ENCODE measurements around the gene C5orf47. TPM values are rescaled to one million over a fixed set of nuclear protein-coding genes. Genes with fewer than 3 reads are reported as not detected.

Gene C5orf47
- total RNA-seq, 1 experiment from 2014 or later: not detected

GRCh38 chr5:173969167-173970049 is 19.6 kb upstream of the C5orf47 start:
- ATAC-seq (no peak), DNase-seq (ENCODE audit: low read depth, low spot score) (no peak)
- H3K4me2 ChIP-seq (ENCODE audit: low read length): no peak overlapping the region
- no TSS peak for BruUV-seq (replicated peaks)
- intact Hi-C loops (cut with micrococcal nuclease): loop anchor here (5.0 to 10.0 kb wide), 2 partner anchors 205 to 677 kb away; no protein-coding TSS in a partner anchor
- ChIA-PET CTCF (interaction anchor here (1.3 kb wide), 1 partner anchor 44 kb away, joined by 3 read pairs; no protein-coding TSS in a partner anchor), RAD21 (ENCODE audit: low non-redundant PET in 1 of 2, low total read pairs in 2 of 2, uncharacterized antibody in 2 of 2, unreplicated experiment in 2 of 2) (no interaction called here), POLR2A (no interaction called here)
- no peak overlapping the region for H3K4me3 ChIP-seq (replicated peaks in 1 of 2; ENCODE audit: low read depth in 1 of 2, low read length in 2 of 2)
- peaks cover 0 to 9% of the 10 kb centered on the region in 2 experiments; a peak in 2 of 4 replicates for H3K4me1 ChIP-seq (ENCODE audit: control insufficient read depth in 1 of 2, insufficient read depth in 2 of 2, low read length in 2 of 2)
- no peaks in the 10 kb centered on the region for H3K79me2 ChIP-seq (ENCODE audit: insufficient read depth, low read length)
- no peak overlapping the region for H2AFZ ChIP-seq (ENCODE audit: low read depth, low read length, poor library complexity, severe bottlenecking)
- no peaks in the 10 kb centered on the region for H4K20me1 ChIP-seq (ENCODE audit: insufficient read depth)
- no peak overlapping the region for H3K27ac ChIP-seq (ENCODE audit: low read depth, low read length)
- no peaks in the 10 kb centered on the region for H3K27me3 ChIP-seq (ENCODE audit: insufficient read depth, low read length)
- H3K9me2 ChIP-seq (ENCODE audit: insufficient read depth): no peaks in the 10 kb centered on the region
- no peak overlapping the region for H3K9ac ChIP-seq (ENCODE audit: low read length)
- H3K9me3 ChIP-seq (ENCODE audit: control insufficient read depth in 1 of 2, insufficient read depth in 1 of 2, low read depth in 1 of 2, low read length in 2 of 2): no peaks in the 10 kb centered on the region
- no peaks in the 10 kb centered on the region for H3K36me3 ChIP-seq (ENCODE audit: control insufficient read depth in 1 of 2, insufficient read depth in 2 of 2, low read length in 2 of 2)
- TF ChIP-seq ZBTB33 (IDR thresholded peaks at IDR 0.05; ENCODE audit: extremely low read depth, insufficient replicate concordance, low read length) (no peak), YY1 (IDR thresholded peaks at IDR 0.05; ENCODE audit: extremely low read depth, insufficient replicate concordance, low read depth, low read length) (no peak), POLR2AphosphoS5 (IDR thresholded peaks at IDR 0.05; ENCODE audit: low read depth, low read length) (no peak), FOSL1 (IDR thresholded peaks at IDR 0.05; ENCODE audit: low read depth) (no peak), EGR1 (IDR thresholded peaks at IDR 0.05; ENCODE audit: low read depth) (no peak), ZNF274 (IDR thresholded peaks at IDR 0.05; ENCODE audit: low read depth, low read length) (no peak), ELF1 (IDR thresholded peaks at IDR 0.05; ENCODE audit: borderline replicate concordance, low read depth) (no peak), SIN3A (IDR thresholded peaks at IDR 0.05; ENCODE audit: low read depth) (no peak), ZFX (IDR thresholded peaks at IDR 0.05) (no peak), CTCF (IDR thresholded peaks at IDR 0.05 in 2 of 3, conservative IDR thresholded peaks at IDR 0.05 in 1 of 3; ENCODE audit: borderline replicate concordance in 1 of 3, insufficient read depth in 1 of 3, low read depth in 2 of 3, low read length in 2 of 3) (no peak), CEBPB (IDR thresholded peaks at IDR 0.05; ENCODE audit: low read depth) (no peak), MAX (IDR thresholded peaks at IDR 0.05) (no peak), EZH2 (IDR thresholded peaks at IDR 0.05) (no peak)
- TF ChIP-seq, protein P1, sequence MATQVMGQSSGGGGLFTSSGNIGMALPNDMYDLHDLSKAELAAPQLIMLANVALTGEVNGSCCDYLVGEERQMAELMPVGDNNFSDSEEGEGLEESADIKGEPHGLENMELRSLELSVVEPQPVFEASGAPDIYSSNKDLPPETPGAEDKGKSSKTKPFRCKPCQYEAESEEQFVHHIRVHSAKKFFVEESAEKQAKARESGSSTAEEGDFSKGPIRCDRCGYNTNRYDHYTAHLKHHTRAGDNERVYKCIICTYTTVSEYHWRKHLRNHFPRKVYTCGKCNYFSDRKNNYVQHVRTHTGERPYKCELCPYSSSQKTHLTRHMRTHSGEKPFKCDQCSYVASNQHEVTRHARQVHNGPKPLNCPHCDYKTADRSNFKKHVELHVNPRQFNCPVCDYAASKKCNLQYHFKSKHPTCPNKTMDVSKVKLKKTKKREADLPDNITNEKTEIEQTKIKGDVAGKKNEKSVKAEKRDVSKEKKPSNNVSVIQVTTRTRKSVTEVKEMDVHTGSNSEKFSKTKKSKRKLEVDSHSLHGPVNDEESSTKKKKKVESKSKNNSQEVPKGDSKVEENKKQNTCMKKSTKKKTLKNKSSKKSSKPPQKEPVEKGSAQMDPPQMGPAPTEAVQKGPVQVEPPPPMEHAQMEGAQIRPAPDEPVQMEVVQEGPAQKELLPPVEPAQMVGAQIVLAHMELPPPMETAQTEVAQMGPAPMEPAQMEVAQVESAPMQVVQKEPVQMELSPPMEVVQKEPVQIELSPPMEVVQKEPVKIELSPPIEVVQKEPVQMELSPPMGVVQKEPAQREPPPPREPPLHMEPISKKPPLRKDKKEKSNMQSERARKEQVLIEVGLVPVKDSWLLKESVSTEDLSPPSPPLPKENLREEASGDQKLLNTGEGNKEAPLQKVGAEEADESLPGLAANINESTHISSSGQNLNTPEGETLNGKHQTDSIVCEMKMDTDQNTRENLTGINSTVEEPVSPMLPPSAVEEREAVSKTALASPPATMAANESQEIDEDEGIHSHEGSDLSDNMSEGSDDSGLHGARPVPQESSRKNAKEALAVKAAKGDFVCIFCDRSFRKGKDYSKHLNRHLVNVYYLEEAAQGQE (IDR thresholded peaks at IDR 0.05; ENCODE audit: low read depth): no peak

Data from HCT116 (cell line).